ENCODE data around the gene ANKS3.

ANKS3 gene, protein sequence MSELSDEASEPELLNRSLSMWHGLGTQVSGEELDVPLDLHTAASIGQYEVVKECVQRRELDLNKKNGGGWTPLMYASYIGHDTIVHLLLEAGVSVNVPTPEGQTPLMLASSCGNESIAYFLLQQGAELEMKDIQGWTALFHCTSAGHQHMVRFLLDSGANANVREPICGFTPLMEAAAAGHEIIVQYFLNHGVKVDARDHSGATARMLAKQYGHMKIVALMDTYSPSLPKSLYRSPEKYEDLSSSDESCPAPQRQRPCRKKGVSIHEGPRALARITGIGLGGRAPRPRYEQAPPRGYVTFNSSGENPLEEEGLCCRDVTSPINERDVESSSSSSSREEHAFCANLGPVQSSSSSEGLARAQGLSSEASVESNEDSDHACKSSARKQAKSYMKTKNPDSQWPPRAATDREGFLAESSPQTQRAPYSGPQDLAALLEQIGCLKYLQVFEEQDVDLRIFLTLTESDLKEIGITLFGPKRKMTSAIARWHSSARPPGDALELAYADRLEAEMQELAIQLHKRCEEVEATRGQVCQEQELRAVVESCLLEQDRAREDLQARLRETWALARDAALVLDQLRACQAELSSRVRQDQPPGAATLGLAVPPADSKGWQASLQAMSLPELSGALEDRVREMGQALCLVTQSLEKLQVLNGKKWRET

DNA sequence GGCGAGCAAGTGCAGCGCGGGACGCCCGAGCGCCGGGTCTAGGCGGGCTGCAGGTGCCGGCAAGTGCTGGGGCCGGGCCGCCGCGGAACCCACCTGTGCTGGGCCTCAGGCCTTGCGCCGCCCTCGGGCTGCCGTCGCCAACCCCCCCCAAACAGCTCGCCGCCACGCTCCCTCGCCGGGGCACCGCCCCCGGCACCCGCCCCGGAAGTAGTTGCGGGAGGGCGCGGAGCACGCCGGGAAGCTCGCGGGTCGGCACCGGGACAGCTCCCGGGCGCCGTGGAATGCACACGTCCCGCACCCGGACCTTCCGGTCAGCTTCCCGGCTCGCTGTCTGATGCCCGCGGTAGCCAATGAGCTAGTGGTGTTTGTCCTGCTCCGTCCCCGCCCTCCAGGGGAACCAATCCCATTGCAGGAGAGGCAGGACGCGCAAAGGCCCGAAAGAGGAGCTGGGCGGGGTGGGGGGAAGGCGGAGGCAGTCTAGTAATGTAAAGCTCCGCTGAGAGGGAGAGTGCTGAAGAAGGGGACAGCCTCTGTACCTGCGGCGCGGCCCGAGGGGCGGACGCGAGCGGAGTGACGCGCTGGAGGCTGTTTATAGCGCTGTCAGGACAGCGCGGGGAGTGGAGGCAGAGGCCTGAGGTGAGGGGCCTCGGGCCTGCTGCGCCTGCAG, at the start of gene ANKS3, which contains the start of gene DNAAF8:
TSS of gene ANKS3 (minus strand) at position 209 of the 667 bp plus-strand sequence. CDS start 4,122 bp downstream, outside the sequence.
TSS of gene DNAAF8 (plus strand) at position 475 of the 667 bp plus-strand sequence. CDS start 1,978 bp downstream, outside the sequence.
- peak within 1 kb of the TSS; percentile 82 for H3K27ac ChIP-seq
- TF ChIP-seq, protein P1, sequence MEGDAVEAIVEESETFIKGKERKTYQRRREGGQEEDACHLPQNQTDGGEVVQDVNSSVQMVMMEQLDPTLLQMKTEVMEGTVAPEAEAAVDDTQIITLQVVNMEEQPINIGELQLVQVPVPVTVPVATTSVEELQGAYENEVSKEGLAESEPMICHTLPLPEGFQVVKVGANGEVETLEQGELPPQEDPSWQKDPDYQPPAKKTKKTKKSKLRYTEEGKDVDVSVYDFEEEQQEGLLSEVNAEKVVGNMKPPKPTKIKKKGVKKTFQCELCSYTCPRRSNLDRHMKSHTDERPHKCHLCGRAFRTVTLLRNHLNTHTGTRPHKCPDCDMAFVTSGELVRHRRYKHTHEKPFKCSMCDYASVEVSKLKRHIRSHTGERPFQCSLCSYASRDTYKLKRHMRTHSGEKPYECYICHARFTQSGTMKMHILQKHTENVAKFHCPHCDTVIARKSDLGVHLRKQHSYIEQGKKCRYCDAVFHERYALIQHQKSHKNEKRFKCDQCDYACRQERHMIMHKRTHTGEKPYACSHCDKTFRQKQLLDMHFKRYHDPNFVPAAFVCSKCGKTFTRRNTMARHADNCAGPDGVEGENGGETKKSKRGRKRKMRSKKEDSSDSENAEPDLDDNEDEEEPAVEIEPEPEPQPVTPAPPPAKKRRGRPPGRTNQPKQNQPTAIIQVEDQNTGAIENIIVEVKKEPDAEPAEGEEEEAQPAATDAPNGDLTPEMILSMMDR (conservative IDR thresholded peaks at IDR 0.05; ENCODE audit: low read depth), result no peak
- POLR2A ChIA-PET (ENCODE audit: low non-redundant PET), result interaction anchor here (0.6 to 1.3 kb wide), 3 partner anchors 10 to 1910 kb away, joined by 3 to 8 read pairs (median 3); partner anchors contain the start of gene NUDT16L1
- CTCF ChIA-PET, result interaction anchor here (0.7 kb wide), 1 partner anchor 223 kb away, joined by 3 read pairs; no protein-coding TSS in a partner anchor
- DNase-seq (ENCODE audit: low spot score), result peak; percentile 97

DNA sequence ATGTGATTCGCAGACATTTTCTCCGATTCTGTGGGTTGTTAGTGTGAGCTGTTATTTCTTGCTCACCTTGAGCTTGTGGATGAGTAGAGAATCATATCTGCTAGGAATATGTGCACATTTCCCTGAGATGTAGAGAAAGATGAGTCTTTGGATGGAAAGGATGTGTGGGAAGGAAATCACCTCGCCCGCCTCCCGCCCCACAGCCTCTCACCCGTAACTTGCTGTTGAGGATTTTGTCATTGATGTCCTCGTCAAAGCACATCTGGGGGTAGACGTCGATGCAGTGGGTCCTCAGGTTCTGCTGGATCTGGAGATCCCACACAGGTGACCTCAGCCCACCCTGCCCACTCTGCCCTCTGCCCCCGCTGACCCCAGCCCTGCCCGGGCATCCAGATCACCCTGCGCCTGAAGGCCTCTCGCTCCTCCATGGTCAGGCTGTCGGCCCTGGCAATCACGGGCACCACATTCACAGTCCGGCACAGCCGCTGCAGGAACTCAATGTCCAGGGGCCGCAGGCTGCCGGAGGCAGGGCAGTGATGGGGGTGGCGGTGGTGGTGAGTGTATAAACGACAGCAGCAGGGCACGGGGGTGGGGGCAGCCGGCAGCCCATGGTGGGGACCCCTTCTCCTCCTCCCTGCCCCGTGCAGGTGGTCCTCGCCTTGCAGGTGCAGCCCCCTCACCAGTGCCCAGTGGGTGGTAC, 49.3 kb upstream of the ANKS3 start:
- ChIA-PET CTCF (no interaction called here), POLR2A (ENCODE audit: low non-redundant PET) (no interaction called here)
- TF ChIP-seq, protein P1 (conservative IDR thresholded peaks at IDR 0.05; ENCODE audit: low read depth), result no peak
- DNase-seq (ENCODE audit: low spot score), result no peak
- H3K27ac ChIP-seq, result no peak overlapping the region

DNA sequence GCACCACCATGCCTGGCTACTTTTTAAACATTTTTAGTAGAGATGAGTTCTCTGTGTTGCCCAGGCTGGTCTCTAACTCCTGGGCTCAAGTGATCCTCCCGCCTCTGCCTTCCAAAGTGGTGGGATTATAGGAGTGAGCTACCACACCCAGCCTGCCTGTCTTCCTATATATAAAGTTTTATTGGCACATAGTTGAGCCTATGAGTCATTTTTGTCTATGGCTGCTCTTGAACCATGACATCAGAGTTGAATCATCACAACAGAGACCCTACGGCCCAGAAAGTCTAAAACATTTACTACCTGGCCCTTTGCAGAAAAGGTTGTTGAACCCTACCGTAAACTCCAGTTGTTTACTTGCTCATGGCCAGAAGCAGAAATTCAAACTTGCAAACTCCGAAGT, 46.2 kb upstream of the ANKS3 start:
- ChIA-PET CTCF (no interaction called here), POLR2A (ENCODE audit: low non-redundant PET) (no interaction called here)
- TF ChIP-seq, protein P1 (conservative IDR thresholded peaks at IDR 0.05; ENCODE audit: low read depth), result no peak
- no peak overlapping the region for H3K27ac ChIP-seq
- peak; percentile 13 for DNase-seq (ENCODE audit: low spot score)

DNA sequence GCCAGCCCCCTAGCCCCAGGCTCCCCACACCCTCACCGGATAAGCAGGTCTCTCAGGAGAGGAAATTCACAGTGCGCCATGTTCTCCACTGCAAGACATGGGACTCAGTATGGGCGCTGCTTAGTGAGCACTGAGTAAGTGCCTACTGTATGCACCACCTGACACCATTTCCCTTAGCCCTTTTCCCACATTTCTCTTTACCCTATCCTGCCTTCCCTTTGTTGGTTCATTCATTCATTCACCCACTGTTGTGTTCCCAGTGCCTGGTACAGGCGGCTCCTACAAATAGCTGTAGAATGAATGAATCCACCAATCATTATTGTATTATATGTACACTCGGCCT, 44.0 kb upstream of the ANKS3 start:
- TF ChIP-seq, protein P1 (conservative IDR thresholded peaks at IDR 0.05; ENCODE audit: low read depth), result no peak
- no peak for DNase-seq (ENCODE audit: low spot score)
- ChIA-PET CTCF (no interaction called here), POLR2A (ENCODE audit: low non-redundant PET) (no interaction called here)
- H3K27ac ChIP-seq, result no peak overlapping the region

DNA sequence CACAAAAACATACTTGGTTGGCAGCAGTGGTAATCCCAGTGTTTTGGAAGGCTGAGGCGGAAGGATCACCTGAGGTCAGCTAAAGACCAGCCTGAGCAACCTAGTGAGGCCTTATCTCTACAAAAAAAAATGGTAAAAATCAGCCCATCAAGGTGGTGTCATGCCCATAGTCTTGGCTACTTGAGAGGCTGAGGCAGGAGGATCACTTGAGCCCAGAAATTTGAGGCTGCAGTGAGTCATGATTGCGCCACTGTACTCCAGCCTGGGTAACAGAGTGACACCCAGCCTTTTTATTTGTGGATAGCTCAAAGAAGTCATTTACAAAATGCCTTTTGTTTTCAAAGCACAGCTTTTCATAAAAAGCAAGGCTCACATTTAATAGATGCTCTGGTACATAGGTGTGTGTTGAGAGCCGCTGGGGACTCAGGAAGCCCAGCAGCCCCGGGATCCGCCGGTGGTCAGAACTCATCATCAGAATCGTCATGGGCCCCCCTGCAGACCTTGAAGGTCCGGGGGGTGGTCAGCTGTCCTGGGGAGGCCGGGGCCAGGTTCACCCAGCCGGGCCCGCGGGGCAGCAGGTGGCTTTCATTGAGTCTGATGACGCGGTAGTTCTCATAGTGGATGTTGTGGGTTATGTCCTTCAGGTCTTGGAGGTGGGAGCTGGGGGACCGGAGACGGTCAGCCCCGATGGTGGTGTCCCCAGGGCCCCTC, 43.4 kb upstream of the ANKS3 start:
- ChIA-PET CTCF (interaction anchor here (0.6 kb wide), 1 partner anchor 53 kb away, joined by 7 read pairs; no protein-coding TSS in a partner anchor), POLR2A (ENCODE audit: low non-redundant PET) (interaction anchor here (0.6 kb wide), 1 partner anchor 8 kb away, joined by 3 read pairs; no protein-coding TSS in a partner anchor)
- DNase-seq (ENCODE audit: low spot score), result no peak
- no peak overlapping the region for H3K27ac ChIP-seq
- TF ChIP-seq, protein P1 (conservative IDR thresholded peaks at IDR 0.05; ENCODE audit: low read depth), result no peak
